Cardiac septum (tissue), 1 donor: ENCODE data around the gene PRPSAP2. TPM values are rescaled to one million over a fixed set of nuclear protein-coding genes. Genes with fewer than 3 reads are reported as not detected.

Source experiments
- DNase-seq: peaks from one replicate; pipeline ENCODE4 v3.0.0-alpha.2; 2020; ENCODE audit warnings: low spot score
- intact Hi-C: fragments of 100-400 bp; cut with DNase I; formaldehyde crosslinking; loops from one replicate; pipeline ENCODE4 v1.14.0; 2022
- total RNA-seq: library from RNA; stranded (reverse); fragmentation: NEBNext Ultra II Directional; extraction: Animal tissue kit (Norgen Biotek cat#: 25700); gene quantifications from one replicate; pipeline ENCODE4 v1.2.1, GENCODE V29; 2021
- donor health status: DM: no; HTN: no; CAD: no.

Gene PRPSAP2
- total RNA-seq, 1 donor from 2014 or later: 20.9 TPM

DNA sequence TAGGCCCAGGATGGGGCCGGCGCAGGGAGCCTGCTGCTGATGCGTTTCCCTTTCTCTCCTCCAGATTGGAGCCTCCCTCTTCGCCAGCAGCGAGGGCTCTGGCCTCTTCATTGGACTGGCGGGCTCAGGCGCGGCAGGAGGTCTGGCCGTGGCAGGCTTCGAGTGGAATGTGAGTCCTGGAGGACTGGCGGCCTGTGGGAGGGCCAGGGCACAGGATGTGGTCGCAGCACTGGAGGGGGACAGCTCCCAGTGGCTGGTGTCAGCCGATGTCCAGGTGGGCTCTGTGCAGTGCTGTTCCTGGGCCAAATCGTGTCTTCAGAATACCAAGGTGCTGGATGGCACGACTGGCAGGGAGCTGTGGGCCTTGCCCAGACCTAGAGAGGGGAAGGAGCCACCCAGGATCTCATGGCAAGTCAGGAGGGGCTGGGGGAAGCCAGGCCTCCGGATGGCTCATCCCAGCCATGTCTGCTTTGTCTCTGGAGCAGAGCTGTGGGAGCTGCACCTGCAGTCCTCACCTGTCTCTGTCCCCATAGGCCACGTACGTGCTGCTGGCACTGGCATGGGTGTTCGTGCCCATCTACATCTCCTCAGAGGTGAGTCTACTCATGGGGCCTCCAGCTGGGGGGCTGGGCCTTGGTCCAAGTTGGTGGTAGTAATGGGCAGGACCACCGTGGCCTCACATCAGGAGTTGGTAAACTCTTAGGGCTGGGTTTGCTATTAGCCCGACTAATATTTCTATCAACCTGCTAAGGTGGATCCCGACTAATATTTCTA lies 101.3 kb downstream of the PRPSAP2 start:
- DNase-seq: no peak
- intact Hi-C loops: no loop called here

DNA sequence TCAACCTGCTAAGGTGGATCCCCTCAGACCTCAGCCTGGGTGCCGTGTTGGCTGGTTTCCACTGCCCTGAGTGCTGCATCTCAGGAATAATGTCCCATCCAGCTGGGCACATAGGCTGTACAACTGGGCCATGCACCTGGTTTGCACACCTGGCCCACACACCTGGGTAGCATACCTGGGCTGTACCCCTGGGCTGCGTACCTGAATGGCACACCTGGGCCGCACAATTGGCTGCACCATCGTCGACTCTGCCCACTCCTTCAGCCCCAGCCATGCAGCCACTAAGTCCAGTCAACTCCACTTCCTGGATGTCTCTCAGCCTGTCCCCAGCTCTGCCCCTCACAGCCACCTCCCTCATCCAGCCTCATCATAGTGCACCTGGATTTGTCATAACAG lies 101.9 kb downstream of the PRPSAP2 start:
- DNase-seq: no peak
- intact Hi-C loops: no loop called here

DNA sequence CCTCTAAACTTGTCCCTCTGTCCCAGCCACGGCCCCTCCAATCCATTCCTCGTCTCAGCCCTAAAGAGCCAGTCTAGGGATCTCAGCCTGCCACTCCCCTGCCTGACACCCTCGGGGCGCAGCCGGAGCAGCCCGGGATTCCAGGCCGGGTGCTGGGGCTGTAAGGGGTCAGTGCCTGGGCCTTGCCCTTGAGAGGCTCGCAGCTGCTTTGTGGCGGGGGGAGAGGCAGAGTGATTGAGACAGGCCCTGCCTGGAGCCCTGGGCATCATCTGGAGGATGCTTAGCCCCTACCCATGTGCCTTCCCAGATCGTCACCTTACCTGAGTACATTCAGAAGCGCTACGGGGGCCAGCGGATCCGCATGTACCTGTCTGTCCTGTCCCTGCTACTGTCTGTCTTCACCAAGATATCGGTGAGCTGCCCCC lies 102.3 kb downstream of the PRPSAP2 start:
- DNase-seq: no peak
- intact Hi-C loops: no loop called here

DNA sequence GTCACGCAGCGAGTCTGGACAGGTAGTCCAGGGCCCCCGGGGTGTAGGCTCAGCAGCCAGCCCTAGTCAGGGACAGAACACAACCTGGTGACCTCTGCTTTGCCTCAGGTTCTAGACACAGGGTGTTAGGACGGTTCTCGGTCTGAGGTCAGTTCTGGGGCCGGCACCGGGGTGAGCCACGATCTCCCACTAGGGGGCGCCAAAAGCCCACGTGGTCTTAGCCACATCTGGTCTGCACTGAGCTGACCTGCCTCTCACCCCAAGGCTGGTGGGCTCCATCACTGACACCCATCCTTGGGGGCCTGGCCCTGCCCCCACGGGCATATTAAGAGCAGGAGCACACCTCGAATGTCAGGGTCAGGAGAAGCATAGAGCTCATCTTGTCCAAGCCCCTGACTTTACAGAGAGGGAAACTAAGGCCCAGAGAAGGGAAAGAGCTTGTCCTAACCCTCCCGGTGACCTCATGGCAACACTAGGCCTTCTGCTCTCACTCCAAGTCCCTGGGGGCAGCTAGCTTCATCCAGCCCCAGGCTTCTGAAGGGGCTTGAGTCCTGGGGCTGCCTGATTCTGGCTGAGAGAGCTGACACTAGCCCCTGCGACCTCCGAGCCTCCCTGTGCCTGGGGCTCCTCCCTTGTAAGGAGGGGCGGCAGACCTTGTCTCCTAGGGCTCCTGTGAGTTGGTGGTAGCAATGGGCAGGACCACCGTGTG lies 103.0 kb downstream of the PRPSAP2 start:
- peak; percentile 89 for DNase-seq
- intact Hi-C loops: no loop called here

DNA sequence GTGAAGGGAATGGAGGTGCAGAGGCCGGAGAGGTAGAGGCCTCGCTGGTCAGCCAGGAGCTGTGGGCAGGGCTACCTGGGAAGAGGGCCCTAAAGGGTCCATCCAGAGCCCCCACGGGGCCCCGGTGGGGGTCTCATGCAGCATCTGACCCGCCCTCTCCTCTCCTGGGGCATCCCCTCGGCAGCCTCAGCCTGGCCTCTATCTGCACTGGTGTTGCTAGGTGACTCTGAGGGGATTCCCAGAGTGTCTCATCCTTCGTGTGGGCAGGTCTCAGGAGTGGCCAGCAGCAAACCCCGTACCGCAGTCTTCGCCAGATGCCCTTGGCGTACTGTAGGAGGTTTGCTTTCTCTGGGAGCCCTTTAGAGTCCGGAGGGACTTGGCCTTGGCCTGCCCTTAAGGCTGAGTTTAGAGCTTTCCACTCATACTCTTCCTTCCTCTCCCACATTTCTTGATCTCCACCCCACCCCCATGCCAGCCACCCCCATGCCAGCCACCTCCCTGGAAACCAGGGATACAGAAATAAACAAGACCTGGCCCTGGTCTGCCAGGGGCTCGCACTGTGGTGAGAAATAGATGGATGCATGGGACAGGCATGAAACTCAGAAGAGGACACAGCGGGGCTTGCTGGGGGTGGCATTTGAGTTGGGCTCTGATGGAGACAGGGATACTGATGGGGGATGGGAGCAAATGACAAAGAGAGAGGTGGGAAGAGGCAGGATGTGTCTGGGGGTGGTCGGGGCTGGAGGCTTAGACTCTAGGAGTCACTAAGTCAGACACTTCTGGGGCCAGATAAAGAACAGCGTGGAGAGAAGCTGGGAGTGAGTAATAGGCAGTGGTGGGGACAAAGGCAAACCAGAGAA lies 103.9 kb downstream of the PRPSAP2 start:
- no peak for DNase-seq
- intact Hi-C loops: loop anchor here (2.0 kb wide), 1 partner anchor 23 kb away; no protein-coding TSS in a partner anchor

DNA sequence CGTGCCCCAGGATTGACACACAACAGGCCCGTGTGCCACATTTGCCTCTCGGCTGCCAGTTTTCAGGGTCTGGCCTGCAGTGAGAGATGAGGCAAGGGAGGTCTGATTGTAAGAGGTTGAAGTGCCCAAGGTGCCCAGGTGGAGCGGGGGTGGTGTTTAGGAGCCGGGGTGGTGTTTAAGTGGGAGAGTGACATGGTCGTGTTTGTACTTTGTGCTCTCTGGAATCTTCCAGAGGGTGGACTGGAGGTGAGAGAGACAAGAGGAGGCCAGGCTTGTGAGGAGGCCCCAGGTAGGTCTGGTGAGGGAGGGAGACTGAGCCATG lies 104.5 kb downstream of the PRPSAP2 start:
- DNase-seq: no peak
- intact Hi-C loops: loop anchor here (2.0 kb wide), 1 partner anchor 22 kb away; no protein-coding TSS in a partner anchor

DNA sequence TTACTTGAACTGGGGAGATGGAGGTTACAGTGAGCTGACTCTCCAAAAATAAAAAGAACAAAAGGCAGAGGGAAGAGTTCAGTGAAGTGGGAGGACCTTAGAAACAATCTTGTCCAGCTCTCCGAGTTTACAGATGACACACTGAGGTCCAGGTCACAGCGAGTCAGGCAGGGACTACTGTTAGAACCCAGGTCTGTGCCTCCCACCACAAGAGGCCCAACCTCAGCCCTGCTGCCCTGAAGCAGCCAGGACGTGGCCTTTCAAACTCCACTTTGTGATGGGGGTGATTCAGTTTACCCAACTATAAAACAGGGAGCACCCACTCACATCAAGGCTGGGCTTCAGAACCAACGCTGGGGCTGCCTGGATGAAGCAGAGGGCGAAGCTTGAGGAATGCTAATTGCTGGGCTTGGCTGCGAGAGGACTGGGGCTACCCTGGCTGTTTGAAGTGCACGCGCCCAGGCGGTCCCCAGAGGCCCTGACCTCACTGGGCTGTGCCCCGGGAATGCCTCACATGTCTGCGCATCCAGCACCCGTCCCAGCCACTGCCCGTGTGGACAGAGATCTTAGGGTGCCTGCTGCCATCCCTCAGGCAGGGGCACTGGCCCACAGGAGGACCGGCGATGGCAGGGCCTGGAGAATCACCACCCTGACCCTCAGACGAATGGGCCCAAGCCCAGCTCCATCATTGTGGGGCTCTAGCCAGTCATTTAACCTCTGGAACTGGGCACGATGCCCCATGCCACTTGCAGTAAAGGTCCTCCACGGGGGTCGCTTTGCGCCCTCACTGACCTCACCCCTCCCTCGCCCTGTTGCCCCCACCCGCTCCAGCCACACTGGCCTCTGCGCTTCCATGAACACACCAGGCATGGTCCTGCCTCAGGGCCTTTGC lies 105.4 kb downstream of the PRPSAP2 start:
- intact Hi-C loops: loop anchor here (2.0 kb wide), 1 partner anchor 21 kb away; no protein-coding TSS in a partner anchor
- no peak for DNase-seq

DNA sequence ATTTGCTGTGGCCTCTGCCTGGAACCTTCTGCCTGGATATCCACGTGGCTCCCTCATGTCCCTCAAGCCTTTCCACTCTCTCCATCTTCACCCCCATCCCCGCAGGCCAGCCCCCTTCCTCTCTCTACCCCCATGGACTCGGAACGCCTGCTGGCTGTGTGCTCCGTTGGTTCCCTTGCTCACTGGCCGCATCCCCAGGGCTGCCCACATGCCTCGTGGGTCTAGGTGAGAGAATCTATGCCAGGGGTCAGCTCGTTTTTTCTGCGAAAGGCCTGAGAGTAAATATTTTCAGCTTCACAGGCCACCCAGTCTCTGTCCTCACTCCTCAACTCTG lies 106.1 kb downstream of the PRPSAP2 start:
- intact Hi-C loops: no loop called here
- DNase-seq: no peak

DNA sequence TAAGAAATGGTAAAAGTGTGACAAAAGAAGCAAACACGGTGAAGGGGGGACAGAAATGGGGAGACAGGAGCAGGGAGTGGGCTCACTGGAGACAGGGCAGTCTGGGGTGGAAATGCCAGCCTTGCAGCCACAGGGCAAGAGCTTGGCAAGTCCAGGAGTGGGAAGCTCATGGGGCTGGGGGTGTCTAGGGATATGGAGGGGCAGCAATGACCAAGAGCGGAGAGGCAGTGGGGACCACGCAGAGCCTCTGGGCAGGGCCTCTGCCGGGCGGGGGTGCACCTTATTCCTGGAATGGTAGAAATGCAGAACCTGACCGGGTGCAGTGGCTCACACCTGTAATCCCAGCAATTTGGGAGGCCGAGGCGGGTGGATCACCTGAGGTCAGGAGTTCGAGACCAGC lies 106.6 kb downstream of the PRPSAP2 start:
- DNase-seq: no peak
- intact Hi-C loops: no loop called here

DNA sequence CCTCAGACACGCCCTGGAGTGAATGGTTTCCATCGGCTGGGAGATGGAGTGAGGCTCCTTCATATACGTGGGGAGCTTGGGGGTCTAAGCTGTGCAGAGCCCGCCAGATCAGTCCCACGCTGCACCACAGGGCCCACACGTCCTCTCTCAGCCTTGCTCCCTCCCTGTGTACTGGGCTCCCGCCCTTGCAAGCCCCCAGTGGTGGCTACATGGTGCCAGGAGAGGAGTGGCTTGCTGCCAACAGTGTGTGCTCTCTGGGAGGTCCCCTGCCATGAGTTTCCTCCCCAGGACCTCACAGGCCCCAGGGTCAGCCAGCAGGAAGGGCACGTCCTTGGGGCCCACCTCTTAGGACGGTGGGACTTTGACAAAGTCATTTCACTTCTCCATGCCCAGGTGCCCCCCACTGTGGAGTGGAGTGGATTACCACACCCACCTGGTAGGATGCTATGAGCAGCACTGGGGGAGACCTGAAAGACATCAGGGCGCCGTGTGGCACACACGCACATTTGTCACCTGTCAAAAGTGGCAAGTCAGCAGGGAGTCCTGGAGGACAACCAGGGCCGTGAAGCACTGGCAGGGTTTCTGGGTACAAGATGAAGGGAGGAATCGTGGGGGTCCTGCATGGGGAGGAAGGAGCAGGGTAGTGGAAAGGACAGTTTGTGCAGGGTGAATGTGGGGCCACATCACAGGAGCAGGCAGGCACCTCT lies 107.8 kb downstream of the PRPSAP2 start:
- DNase-seq: no peak

DNA sequence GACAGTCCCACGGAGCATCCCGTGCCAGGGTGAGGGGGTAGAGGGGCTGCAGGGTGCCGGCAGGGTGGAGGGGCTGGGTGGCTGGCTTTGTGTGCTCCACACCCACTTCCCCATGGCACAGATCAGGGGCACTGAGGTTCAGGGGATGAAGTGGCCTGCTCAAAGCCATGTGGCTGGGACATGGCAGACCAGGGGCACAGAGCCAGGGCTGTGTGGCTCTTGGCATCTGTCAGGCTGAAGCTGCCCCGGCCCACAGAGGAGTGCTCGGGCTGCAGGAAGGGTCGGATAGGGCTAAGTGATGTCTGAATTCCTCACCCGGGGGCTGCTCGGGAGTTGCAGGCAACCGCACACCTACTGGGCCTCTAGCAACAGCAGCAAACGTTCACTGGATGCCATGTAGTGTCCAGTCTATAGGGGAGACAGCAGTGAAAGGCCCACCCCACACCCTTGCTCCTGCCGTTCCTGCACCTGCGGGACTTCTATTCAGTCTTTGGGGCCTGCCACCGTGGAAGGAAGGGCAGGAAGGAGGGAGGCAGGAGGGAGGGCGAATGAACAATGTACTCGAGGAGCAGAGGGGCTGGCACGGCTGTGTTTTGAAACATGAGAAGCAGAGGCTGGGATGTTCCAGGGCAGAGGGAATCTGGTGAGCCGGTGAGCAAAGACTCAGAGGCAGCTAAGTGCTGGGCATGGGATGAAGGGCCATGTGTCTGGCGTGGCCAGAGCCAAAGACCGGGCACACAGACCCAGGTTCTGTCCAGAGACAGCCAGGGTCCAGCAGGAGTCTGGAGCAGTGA lies 109.1 kb downstream of the PRPSAP2 start:
- intact Hi-C loops: no loop called here
- no peak for DNase-seq

More for the DNA sequence above, 107.8 kb downstream of the PRPSAP2 start:
- intact Hi-C loops: no loop called here

DNA sequence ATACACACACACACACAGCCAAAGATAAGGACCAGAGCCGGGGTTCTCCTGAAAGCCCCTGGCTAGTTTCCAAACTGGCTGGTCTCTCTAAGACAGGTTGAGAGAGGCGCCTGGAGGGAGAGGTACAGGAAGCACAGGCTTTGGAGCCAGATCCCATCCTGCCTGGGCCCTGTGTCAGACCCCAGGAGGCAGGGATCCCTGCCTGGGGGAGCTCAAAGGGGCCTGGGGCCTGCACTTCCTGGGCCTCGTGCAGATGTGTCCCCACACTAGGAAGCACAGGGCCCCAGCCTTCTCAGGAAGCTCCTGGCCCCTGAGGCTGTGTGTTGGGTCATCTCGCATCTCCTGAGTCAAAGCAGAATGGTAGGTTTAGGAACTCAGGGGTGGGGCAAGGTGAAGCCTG lies 110.0 kb downstream of the PRPSAP2 start:
- no peak for DNase-seq
- intact Hi-C loops: no loop called here

DNA sequence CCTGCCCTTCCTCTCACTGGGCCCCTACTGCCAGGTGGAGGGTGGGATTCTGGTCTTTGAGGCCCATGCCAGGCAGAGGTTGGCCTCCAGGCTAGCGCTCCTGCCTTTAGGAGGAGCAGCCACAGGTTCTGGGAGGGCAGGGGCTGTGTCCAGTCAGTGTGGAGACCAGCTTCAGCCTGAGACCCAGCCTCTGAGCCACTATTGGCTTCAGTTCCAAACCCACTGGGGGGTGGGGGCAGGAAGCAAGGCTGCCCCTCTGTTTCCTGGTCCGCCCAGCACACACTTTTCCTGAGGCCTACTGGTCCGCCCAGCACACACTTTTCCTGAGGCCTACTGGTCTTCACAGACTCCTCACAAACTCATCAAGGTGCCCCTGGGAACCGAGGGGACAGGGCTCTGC lies 110.4 kb downstream of the PRPSAP2 start:
- intact Hi-C loops: no loop called here
- DNase-seq: no peak

DNA sequence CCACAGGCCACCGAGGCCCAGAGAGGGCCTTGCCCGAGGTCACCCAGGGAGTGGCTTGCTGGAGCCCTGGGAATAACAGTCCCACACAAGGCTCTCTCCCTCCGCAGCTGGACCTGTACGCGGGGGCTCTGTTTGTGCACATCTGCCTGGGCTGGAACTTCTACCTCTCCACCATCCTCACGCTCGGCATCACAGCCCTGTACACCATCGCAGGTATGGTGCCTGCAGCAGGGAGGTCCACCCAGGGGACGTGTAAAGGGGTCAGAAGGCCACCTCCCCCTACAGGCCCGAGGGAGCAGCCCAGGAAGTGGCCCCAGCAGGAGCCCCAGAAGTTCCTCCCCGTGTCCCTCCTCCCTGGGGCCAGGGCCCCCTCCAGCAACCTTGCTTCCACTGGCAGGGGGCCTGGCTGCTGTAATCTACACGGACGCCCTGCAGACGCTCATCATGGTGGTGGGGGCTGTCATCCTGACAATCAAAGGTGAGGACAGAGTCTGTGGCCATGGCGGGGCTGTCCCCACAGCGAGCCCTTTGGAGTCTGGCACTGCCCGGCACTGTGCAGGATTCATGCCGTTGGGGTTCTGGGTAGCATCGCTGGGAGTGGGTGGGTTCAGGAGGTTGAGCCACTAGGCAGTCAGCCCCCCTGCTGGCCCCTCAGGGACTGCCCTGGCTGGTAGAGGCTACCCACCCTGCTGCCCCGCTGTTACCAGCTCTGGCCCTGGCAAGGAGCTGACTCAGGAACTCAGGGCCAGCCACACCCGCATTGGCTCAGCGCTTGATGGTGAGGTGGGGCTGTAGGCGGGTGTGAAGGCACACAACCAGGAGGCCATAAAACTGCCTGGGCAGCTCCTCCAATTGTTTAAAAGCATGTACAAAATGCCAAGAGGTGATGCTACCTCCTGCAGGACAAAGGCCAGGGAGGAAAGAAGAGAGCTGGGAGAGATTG lies 111.3 kb downstream of the PRPSAP2 start:
- DNase-seq: no peak
- intact Hi-C loops: no loop called here

DNA sequence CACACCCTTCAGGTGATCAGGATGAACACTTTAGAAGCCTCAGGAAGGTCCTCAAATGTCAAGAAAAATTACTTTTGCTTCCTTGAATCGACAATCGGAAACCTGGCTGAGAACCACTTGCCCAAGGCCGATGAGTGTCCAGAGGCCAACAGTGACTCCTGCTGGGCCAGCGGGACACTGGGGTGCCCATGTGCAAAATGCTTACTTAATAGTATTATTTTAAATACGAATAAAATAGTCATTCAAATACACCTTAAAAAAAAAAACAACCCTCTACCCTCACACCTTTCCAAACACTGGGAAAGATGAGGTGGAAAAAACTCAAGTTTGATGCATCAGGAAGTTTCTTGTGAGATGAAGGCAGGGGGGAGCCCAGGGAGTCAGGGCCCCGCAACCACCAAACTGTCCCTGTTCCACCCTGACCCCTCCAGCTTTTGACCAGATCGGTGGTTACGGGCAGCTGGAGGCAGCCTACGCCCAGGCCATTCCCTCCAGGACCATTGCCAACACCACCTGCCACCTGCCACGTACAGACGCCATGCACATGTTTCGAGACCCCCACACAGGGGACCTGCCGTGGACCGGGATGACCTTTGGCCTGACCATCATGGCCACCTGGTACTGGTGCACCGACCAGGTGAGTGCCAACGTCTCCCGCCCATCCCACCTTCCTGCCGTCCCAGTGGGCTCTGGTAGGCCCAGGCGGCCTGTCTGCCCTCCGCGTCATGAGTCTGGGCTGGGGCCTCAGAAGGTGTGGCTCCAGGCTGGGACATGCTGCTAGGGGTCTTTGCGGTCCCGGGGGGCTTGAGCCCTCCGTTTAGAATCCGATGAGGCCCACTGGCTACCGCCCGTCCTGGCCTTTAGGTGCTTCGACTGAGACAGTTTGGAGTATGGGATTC lies 112.9 kb downstream of the PRPSAP2 start:
- DNase-seq: no peak
- intact Hi-C loops: no loop called here

DNA sequence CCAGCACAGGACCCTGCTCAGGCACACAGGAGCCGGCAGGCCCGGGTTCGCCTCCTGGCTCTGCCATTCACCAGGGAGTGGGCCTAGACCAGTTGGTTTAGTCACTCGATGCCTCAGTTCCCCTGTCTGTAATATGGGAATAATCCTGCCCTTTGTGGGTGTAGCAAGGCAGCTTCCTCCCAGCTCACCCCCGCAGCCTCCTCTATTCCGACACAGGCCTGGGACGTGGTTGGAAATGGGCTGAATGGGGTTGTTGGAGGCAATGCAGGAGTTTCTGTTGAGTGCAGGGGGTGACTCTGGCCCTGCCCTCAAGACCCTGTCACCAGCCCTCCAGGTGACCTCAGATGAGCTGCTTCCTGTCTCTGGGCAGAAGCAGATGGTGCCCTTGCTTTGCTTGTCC lies 113.9 kb downstream of the PRPSAP2 start:
- no peak for DNase-seq
- intact Hi-C loops: no loop called here
